ACC112 (cell line): Measurements from ENCODE around the gene R3HDM4.

Experiments
- H2AFZ ChIP-seq: fragments of 200-600 bp; sonication (generic); one replicate; pipeline ENCODE4 v1.6.0; 2017; ENCODE audit warnings: antibody characterized with exemption, low read length; ENCODE audit not compliant: unreplicated experiment
- H3K27ac ChIP-seq: fragments of 200-600 bp; sonication (generic); 2 replicates; pipeline ENCODE4 v1.5.1; 2014; ENCODE audit warnings: low read depth, mild to moderate bottlenecking, antibody characterized with exemption, low read length, moderate library complexity
- H3K27me3 ChIP-seq: fragments of 200-600 bp; sonication (generic); 2 replicates; pipeline ENCODE4 v1.6.1; 2014; ENCODE audit warnings: mild to moderate bottlenecking, antibody characterized with exemption, low read length, moderate library complexity, mixed read lengths; ENCODE audit not compliant: insufficient read depth
- H3K36me3 ChIP-seq: fragments of 200-600 bp; sonication (generic); 2 replicates; pipeline ENCODE4 v1.6.1; 2016; ENCODE audit warnings: mild to moderate bottlenecking, antibody characterized with exemption, low read length, moderate library complexity, mixed read lengths; ENCODE audit not compliant: insufficient read depth
- H3K4me1 ChIP-seq: fragments of 200-600 bp; sonication (generic); one replicate; pipeline ENCODE4 v1.6.1; 2016; ENCODE audit warnings: low read length, mixed read lengths; ENCODE audit not compliant: insufficient read depth, unreplicated experiment, control insufficient read depth
- H3K4me3 ChIP-seq: fragments of 200-600 bp; sonication (generic); 2 replicates; pipeline ENCODE4 v1.5.1; 2014; ENCODE audit warnings: mild to moderate bottlenecking, low read depth, low read length
- H3K79me2 ChIP-seq: fragments of 200-600 bp; sonication (generic); one replicate; pipeline ENCODE4 v1.6.0; 2016; ENCODE audit warnings: low read length; ENCODE audit not compliant: control insufficient read depth, unreplicated experiment, insufficient read depth

The R3HDM4 gene

GRCh38 chr19:876089-876488, 36.9 kb downstream of the R3HDM4 start:
- Histone ChIP-seq H2AFZ (no peak overlapping the region), H3K36me3 (no peaks in the 10 kb centered on the region), H3K27ac (no peak overlapping the region), H3K27me3 (no peaks in the 10 kb centered on the region), H3K4me3 (no peak overlapping the region), H3K79me2 (no peaks in the 10 kb centered on the region), H3K4me1 (no peaks in the 10 kb centered on the region)

GRCh38 chr19:875265-875879, 37.6 kb downstream of the R3HDM4 start:
- Histone ChIP-seq H2AFZ (no peak overlapping the region), H3K36me3 (no peaks in the 10 kb centered on the region)

GRCh38 chr19:873561-874041, 39.4 kb downstream of the R3HDM4 start:
- H3K4me1 ChIP-seq: peaks cover 14% of the 10 kb centered on the region
- H2AFZ ChIP-seq: no peak overlapping the region
- no peaks in the 10 kb centered on the region for H3K27me3 ChIP-seq
- no peak overlapping the region for H3K27ac ChIP-seq
- H3K36me3 ChIP-seq: no peaks in the 10 kb centered on the region
- no peaks in the 10 kb centered on the region for H3K79me2 ChIP-seq
- H3K4me3 ChIP-seq: no peak overlapping the region

More at GRCh38 chr19:875265-875879, 37.6 kb downstream of the R3HDM4 start:
- no peak overlapping the region for H3K4me3 ChIP-seq
- H3K4me1 ChIP-seq: no peaks in the 10 kb centered on the region
- no peak overlapping the region for H3K27ac ChIP-seq
- no peaks in the 10 kb centered on the region for H3K79me2 ChIP-seq
- no peaks in the 10 kb centered on the region for H3K27me3 ChIP-seq

- no peaks in the 10 kb centered on the region for H3K27me3 ChIP-seq
- H3K4me3 ChIP-seq: no peak overlapping the region
- H3K4me1 ChIP-seq: peaks cover 14% of the 10 kb centered on the region
- H3K36me3 ChIP-seq: no peaks in the 10 kb centered on the region
- no peak overlapping the region for H3K27ac ChIP-seq
- H2AFZ ChIP-seq: no peak overlapping the region
- H3K79me2 ChIP-seq: no peaks in the 10 kb centered on the region
Measured at GRCh38 chr19:873084-873483, 39.9 kb downstream of the R3HDM4 start.

- Histone ChIP-seq H3K27ac (no peak overlapping the region), H3K4me3 (no peak overlapping the region), H3K36me3 (no peaks in the 10 kb centered on the region), H3K79me2 (no peaks in the 10 kb centered on the region), H3K4me1 (peaks cover 14% of the 10 kb centered on the region), H2AFZ (no peak overlapping the region), H3K27me3 (no peaks in the 10 kb centered on the region)
Measured at GRCh38 chr19:872266-872951, 40.6 kb downstream of the R3HDM4 start.

GRCh38 chr19:871446-872265, 41.4 kb downstream of the R3HDM4 start:
- no peaks in the 10 kb centered on the region for H3K79me2 ChIP-seq
- no peaks in the 10 kb centered on the region for H3K27me3 ChIP-seq
- no peak overlapping the region for H2AFZ ChIP-seq
- no peaks in the 10 kb centered on the region for H3K36me3 ChIP-seq
- peaks cover 14% of the 10 kb centered on the region for H3K4me1 ChIP-seq
- H3K4me3 ChIP-seq: no peak overlapping the region
- H3K27ac ChIP-seq: no peak overlapping the region

GRCh38 chr19:870963-871401, 42.0 kb downstream of the R3HDM4 start:
- Histone ChIP-seq H3K4me1 (peaks cover 14% of the 10 kb centered on the region), H3K4me3 (no peak overlapping the region), H2AFZ (no peak overlapping the region), H3K79me2 (no peaks in the 10 kb centered on the region), H3K36me3 (no peaks in the 10 kb centered on the region), H3K27ac (no peak overlapping the region), H3K27me3 (no peaks in the 10 kb centered on the region)

GRCh38 chr19:870314-870713, 42.7 kb downstream of the R3HDM4 start:
- Histone ChIP-seq H3K4me3 (no peak overlapping the region), H3K79me2 (no peaks in the 10 kb centered on the region), H3K36me3 (no peaks in the 10 kb centered on the region), H3K4me1 (peaks cover 14% of the 10 kb centered on the region), H3K27me3 (no peaks in the 10 kb centered on the region), H3K27ac (no peak overlapping the region), H2AFZ (no peak overlapping the region)

GRCh38 chr19:869245-870177, 43.5 kb downstream of the R3HDM4 start:
- peak overlapping the region; percentile 63 for H3K27ac ChIP-seq

More at GRCh38 chr19:869245-870177, 43.5 kb downstream of the R3HDM4 start:
- H3K4me1 ChIP-seq: peaks cover 14% of the 10 kb centered on the region
- H2AFZ ChIP-seq: no peak overlapping the region
- H3K36me3 ChIP-seq: no peaks in the 10 kb centered on the region
- H3K79me2 ChIP-seq: no peaks in the 10 kb centered on the region
- no peak overlapping the region for H3K4me3 ChIP-seq
- no peaks in the 10 kb centered on the region for H3K27me3 ChIP-seq
